ENCODE measurements around the gene HAPLN3. TPM values are rescaled to one million over a fixed set of nuclear protein-coding genes. Genes with fewer than 3 reads are reported as not detected.
"Not testable (repeated sequence)": the region's sequence is repeated elsewhere in the genome, so short reads cannot be mapped to it uniquely, and the experiment has no call there.

The HAPLN3 gene
- total RNA-seq = 1.1 TPM
- long read RNA-seq, partial matches to known transcripts = 0 of 1 reads
- long read RNA-seq, other reads (novel, unspliced or antisense) = 0 of 1 reads

GRCh38 chr15:88894819-88895767, at the start of gene HAPLN3:
Gene HAPLN3 (minus strand): TSS chr15:88895544. CDS start chr15:88887298, 8,246 bp downstream.
- no peak for ATAC-seq
- no peak for DNase-seq (ENCODE audit: missing footprints)
- intact Hi-C loops (cut with DNase I) = loop anchor here (5.0 to 10.0 kb wide), 3 partner anchors 273 to 420 kb away; partner anchors contain the start of gene AEN

GRCh38 chr15:88940110-88940675, 44.8 kb upstream of the HAPLN3 start:
- ATAC-seq = no peak
- intact Hi-C loops (cut with DNase I) = no loop called here
- no peak for DNase-seq (ENCODE audit: missing footprints)

- intact Hi-C loops (cut with DNase I) = no loop called here
- DNase-seq (ENCODE audit: missing footprints) (no peak), ATAC-seq (no peak)
These were observed 44.1 kb upstream of the HAPLN3 start for GRCh38 chr15:88939486-88939806.

GRCh38 chr15:88938802-88939485, 43.6 kb upstream of the HAPLN3 start:
- no peak for ATAC-seq
- DNase-seq (ENCODE audit: missing footprints) = no peak
- intact Hi-C loops (cut with DNase I) = no loop called here

- ATAC-seq; DNase-seq (ENCODE audit: missing footprints); intact Hi-C loops (cut with DNase I): not testable (repeated sequence)
These were observed 39.1 kb upstream of the HAPLN3 start for GRCh38 chr15:88934449-88934848.

GRCh38 chr15:88932875-88933330, 37.6 kb upstream of the HAPLN3 start:
- DNase-seq (ENCODE audit: missing footprints) (no peak), ATAC-seq (peak; percentile 78)
- intact Hi-C loops (cut with DNase I) = loop anchor here (2.0 kb wide), 1 partner anchor 20 kb away; the partner anchor contains the start of gene MFGE8

- intact Hi-C loops (cut with DNase I) = loop anchor here (2.0 kb wide), 1 partner anchor 20 kb away; the partner anchor contains the start of gene MFGE8
- peak; percentile 94 for ATAC-seq
- DNase-seq (ENCODE audit: missing footprints) = no peak
These were observed 37.0 kb upstream of the HAPLN3 start for GRCh38 chr15:88932271-88932874.

- DNase-seq (ENCODE audit: missing footprints) (no peak), ATAC-seq (no peak)
- intact Hi-C loops (cut with DNase I) = no loop called here
These were observed 35.2 kb upstream of the HAPLN3 start for GRCh38 chr15:88930579-88930978.

GRCh38 chr15:88929358-88930098, 34.2 kb upstream of the HAPLN3 start:
- ATAC-seq; DNase-seq (ENCODE audit: missing footprints); intact Hi-C loops (cut with DNase I): not testable (repeated sequence)

GRCh38 chr15:88928192-88928591, 32.8 kb upstream of the HAPLN3 start:
- intact Hi-C loops (cut with DNase I); DNase-seq (ENCODE audit: missing footprints); ATAC-seq: not testable (repeated sequence)

GRCh38 chr15:88925648-88926047, 30.3 kb upstream of the HAPLN3 start:
- ATAC-seq; intact Hi-C loops (cut with DNase I); DNase-seq (ENCODE audit: missing footprints): not testable (repeated sequence)

GRCh38 chr15:88920892-88921435, 25.6 kb upstream of the HAPLN3 start:
- ATAC-seq; intact Hi-C loops (cut with DNase I); DNase-seq (ENCODE audit: missing footprints): not testable (repeated sequence)

- DNase-seq (ENCODE audit: missing footprints) (no peak), ATAC-seq (no peak)
- intact Hi-C loops (cut with DNase I) = no loop called here
These were observed 25.0 kb upstream of the HAPLN3 start for GRCh38 chr15:88920186-88920891.

GRCh38 chr15:88918738-88919137, 23.4 kb upstream of the HAPLN3 start:
- peak; percentile 70 for DNase-seq (ENCODE audit: missing footprints)
- peak; percentile 59 for ATAC-seq
- intact Hi-C loops (cut with DNase I) = no loop called here

GRCh38 chr15:88917760-88918159, 22.4 kb upstream of the HAPLN3 start:
- no peak for ATAC-seq
- intact Hi-C loops (cut with DNase I) = no loop called here
- DNase-seq (ENCODE audit: missing footprints) = no peak

GRCh38 chr15:88915354-88915753, 20.0 kb upstream of the HAPLN3 start:
- intact Hi-C loops (cut with DNase I) = no loop called here
- DNase-seq (ENCODE audit: missing footprints) (no peak), ATAC-seq (no peak)

GRCh38 chr15:88913850-88914169, 18.5 kb upstream of the HAPLN3 start:
- DNase-seq (ENCODE audit: missing footprints) = no peak
- no peak for ATAC-seq
- intact Hi-C loops (cut with DNase I) = loop anchor here (2.0 kb wide), 2 partner anchors 19 to 103 kb away; no protein-coding TSS in a partner anchor
